ENCODE results near the gene BMX.

BMX gene

GRCh38 chrX:15524417-15524816 lies 23.8 kb downstream of the BMX start:
- Mint-ChIP-seq H3K9me3 (no peaks in the 10 kb centered on the region), H3K27me3 (ENCODE audit: low read depth) (peaks cover 13% of the 10 kb centered on the region), H3K4me1 (ENCODE audit: low read depth) (no peaks in the 10 kb centered on the region), H3K4me3 (no peak overlapping the region), H3K36me3 (ENCODE audit: low read depth) (no peaks in the 10 kb centered on the region), H3K27ac (no peak overlapping the region)

- no peak overlapping the region for H3K4me3 Mint-ChIP-seq
- no peaks in the 10 kb centered on the region for H3K36me3 Mint-ChIP-seq (ENCODE audit: low read depth)
- H3K4me1 Mint-ChIP-seq (ENCODE audit: low read depth): no peaks in the 10 kb centered on the region
- no peak overlapping the region for H3K27ac Mint-ChIP-seq
- H3K9me3 Mint-ChIP-seq: no peaks in the 10 kb centered on the region
- peaks cover 10% of the 10 kb centered on the region for H3K27me3 Mint-ChIP-seq (ENCODE audit: low read depth)
These were observed 25.2 kb downstream of the BMX start for GRCh38 chrX:15525664-15526416.

GRCh38 chrX:15529165-15529564 lies 28.6 kb downstream of the BMX start:
- Mint-ChIP-seq H3K9me3 (no peaks in the 10 kb centered on the region), H3K4me1 (ENCODE audit: low read depth) (no peaks in the 10 kb centered on the region), H3K27me3 (ENCODE audit: low read depth) (peaks cover 4% of the 10 kb centered on the region), H3K27ac (no peak overlapping the region), H3K4me3 (no peak overlapping the region), H3K36me3 (ENCODE audit: low read depth) (no peaks in the 10 kb centered on the region)

GRCh38 chrX:15530318-15530717 lies 29.7 kb downstream of the BMX start:
- peaks cover 4% of the 10 kb centered on the region for H3K27me3 Mint-ChIP-seq (ENCODE audit: low read depth)
- no peaks in the 10 kb centered on the region for H3K9me3 Mint-ChIP-seq
- no peak overlapping the region for H3K27ac Mint-ChIP-seq
- H3K36me3 Mint-ChIP-seq (ENCODE audit: low read depth): no peaks in the 10 kb centered on the region
- no peak overlapping the region for H3K4me3 Mint-ChIP-seq
- H3K4me1 Mint-ChIP-seq (ENCODE audit: low read depth): no peaks in the 10 kb centered on the region

GRCh38 chrX:15546745-15547144 lies 46.1 kb downstream of the BMX start:
- H3K9me3 Mint-ChIP-seq: no peaks in the 10 kb centered on the region
- H3K4me3 Mint-ChIP-seq: no peak overlapping the region
- no peak overlapping the region for H3K27ac Mint-ChIP-seq
- no peaks in the 10 kb centered on the region for H3K36me3 Mint-ChIP-seq (ENCODE audit: low read depth)
- no peaks in the 10 kb centered on the region for H3K27me3 Mint-ChIP-seq (ENCODE audit: low read depth)
- H3K4me1 Mint-ChIP-seq (ENCODE audit: low read depth): no peaks in the 10 kb centered on the region

- Mint-ChIP-seq H3K9me3 (no peaks in the 10 kb centered on the region), H3K36me3 (ENCODE audit: low read depth) (no peaks in the 10 kb centered on the region), H3K4me1 (ENCODE audit: low read depth) (no peaks in the 10 kb centered on the region), H3K27ac (no peak overlapping the region), H3K4me3 (no peak overlapping the region), H3K27me3 (ENCODE audit: low read depth) (no peaks in the 10 kb centered on the region)
These were observed 46.7 kb downstream of the BMX start for GRCh38 chrX:15547356-15547755.

- Mint-ChIP-seq H3K27me3 (ENCODE audit: low read depth) (no peaks in the 10 kb centered on the region), H3K4me1 (ENCODE audit: low read depth) (no peaks in the 10 kb centered on the region), H3K27ac (no peak overlapping the region), H3K9me3 (no peaks in the 10 kb centered on the region), H3K4me3 (no peak overlapping the region), H3K36me3 (ENCODE audit: low read depth) (no peaks in the 10 kb centered on the region)
These were observed 48.8 kb downstream of the BMX start for GRCh38 chrX:15549189-15550012.

GRCh38 chrX:15559227-15559626 lies 58.6 kb downstream of the BMX start:
- Mint-ChIP-seq H3K36me3 (ENCODE audit: low read depth) (no peaks in the 10 kb centered on the region), H3K27ac (no peak overlapping the region), H3K27me3 (ENCODE audit: low read depth) (no peaks in the 10 kb centered on the region), H3K9me3 (no peaks in the 10 kb centered on the region), H3K4me3 (no peak overlapping the region), H3K4me1 (ENCODE audit: low read depth) (no peaks in the 10 kb centered on the region)

GRCh38 chrX:15560924-15561323 lies 60.3 kb downstream of the BMX start:
- Mint-ChIP-seq H3K4me1 (ENCODE audit: low read depth) (no peaks in the 10 kb centered on the region), H3K27ac (no peak overlapping the region), H3K27me3 (ENCODE audit: low read depth) (no peaks in the 10 kb centered on the region), H3K4me3 (no peak overlapping the region), H3K9me3 (no peaks in the 10 kb centered on the region), H3K36me3 (ENCODE audit: low read depth) (no peaks in the 10 kb centered on the region)

GRCh38 chrX:15563056-15563455 lies 62.4 kb downstream of the BMX start:
- Mint-ChIP-seq H3K36me3 (ENCODE audit: low read depth) (no peaks in the 10 kb centered on the region), H3K9me3 (no peaks in the 10 kb centered on the region), H3K4me1 (ENCODE audit: low read depth) (no peaks in the 10 kb centered on the region), H3K27ac (no peak overlapping the region), H3K4me3 (no peak overlapping the region), H3K27me3 (ENCODE audit: low read depth) (no peaks in the 10 kb centered on the region)

GRCh38 chrX:15564981-15565579 lies 64.5 kb downstream of the BMX start:
- Mint-ChIP-seq H3K4me1 (ENCODE audit: low read depth) (no peaks in the 10 kb centered on the region), H3K27me3 (ENCODE audit: low read depth) (no peaks in the 10 kb centered on the region), H3K27ac (no peak overlapping the region)

GRCh38 chrX:15566244-15566643 lies 65.6 kb downstream of the BMX start:
- Mint-ChIP-seq H3K4me1 (ENCODE audit: low read depth) (no peaks in the 10 kb centered on the region), H3K27me3 (ENCODE audit: low read depth) (no peaks in the 10 kb centered on the region), H3K36me3 (ENCODE audit: low read depth) (no peaks in the 10 kb centered on the region), H3K27ac (no peak overlapping the region), H3K4me3 (no peak overlapping the region), H3K9me3 (no peaks in the 10 kb centered on the region)

More at GRCh38 chrX:15564981-15565579, 64.5 kb downstream of the BMX start:
- Mint-ChIP-seq H3K9me3 (no peaks in the 10 kb centered on the region), H3K4me3 (no peak overlapping the region), H3K36me3 (ENCODE audit: low read depth) (no peaks in the 10 kb centered on the region)

GRCh38 chrX:15567267-15567666 lies 66.7 kb downstream of the BMX start:
- no peak overlapping the region for H3K4me3 Mint-ChIP-seq
- H3K27ac Mint-ChIP-seq: no peak overlapping the region
- no peaks in the 10 kb centered on the region for H3K27me3 Mint-ChIP-seq (ENCODE audit: low read depth)
- H3K9me3 Mint-ChIP-seq: no peaks in the 10 kb centered on the region
- no peaks in the 10 kb centered on the region for H3K36me3 Mint-ChIP-seq (ENCODE audit: low read depth)
- no peaks in the 10 kb centered on the region for H3K4me1 Mint-ChIP-seq (ENCODE audit: low read depth)

GRCh38 chrX:15567886-15568616 lies 67.4 kb downstream of the BMX start:
- Mint-ChIP-seq H3K36me3 (ENCODE audit: low read depth) (no peaks in the 10 kb centered on the region), H3K27me3 (ENCODE audit: low read depth) (no peaks in the 10 kb centered on the region), H3K27ac (no peak overlapping the region), H3K4me1 (ENCODE audit: low read depth) (no peaks in the 10 kb centered on the region), H3K9me3 (no peaks in the 10 kb centered on the region), H3K4me3 (no peak overlapping the region)
